Measurements from ENCODE around the gene RGPD8.

The RGPD8 gene

DNA sequence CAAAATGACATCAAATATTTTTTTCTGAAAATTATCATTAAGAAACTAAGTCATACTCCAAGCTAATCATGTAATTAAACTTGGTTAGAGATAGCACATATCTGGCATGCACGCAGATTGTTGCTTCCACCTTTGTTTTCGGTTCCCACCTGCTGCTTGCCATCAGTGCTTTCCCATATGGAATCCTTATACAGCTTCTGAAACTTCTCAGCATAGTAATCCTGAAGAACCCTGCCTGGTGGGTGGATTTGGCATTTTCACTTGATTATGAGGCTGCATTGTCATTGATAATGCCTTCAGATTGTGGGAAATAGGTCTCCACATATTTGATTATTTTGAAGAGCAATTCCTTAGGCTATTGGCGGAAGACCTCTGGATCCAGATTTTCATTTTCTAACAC, 110.5 kb downstream of the RGPD8 start:
- DNase-seq, result no peak

DNA sequence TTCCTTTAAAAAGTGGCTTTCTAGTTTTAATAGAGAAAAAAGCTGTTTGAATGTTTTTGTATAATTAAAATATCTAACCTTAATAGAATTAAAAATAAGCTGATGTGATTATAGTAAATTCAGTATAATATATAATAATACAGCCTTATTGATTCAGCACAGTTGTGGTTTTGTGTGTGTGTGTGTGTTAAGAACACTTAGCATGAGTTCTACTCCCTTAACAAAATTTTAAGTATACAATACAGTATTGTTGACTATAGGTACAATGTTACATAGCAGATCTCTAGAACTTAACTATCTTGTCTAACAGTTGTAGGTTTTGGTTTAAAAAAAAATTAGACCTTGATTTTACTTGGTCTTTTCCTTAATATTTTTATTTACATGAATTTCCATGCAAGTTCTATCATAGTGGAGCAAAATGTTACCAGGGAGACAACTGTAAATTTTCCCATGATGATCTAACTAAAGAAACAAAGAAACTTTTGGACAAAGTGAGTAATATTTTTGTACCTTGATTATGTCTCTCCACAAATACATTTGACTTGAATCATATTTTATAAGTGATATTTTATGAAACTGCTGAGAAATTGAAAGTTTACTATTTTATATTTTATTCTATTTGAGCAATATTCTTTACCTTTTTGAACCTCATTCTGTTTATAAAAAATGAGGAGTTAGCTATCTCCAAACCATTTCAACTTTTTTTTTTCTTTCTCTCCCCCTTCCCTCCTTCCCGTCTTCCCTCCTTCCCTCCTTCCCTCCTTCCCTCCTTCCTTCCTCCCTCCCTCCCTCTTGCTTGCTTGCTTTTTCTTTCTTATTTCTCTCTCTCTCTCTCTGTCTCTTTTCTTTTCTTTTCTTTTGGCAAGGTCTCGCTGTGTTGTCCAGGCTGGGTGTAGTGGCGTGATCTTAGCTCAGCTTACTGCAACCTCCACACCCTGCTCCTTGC, 111.8 kb downstream of the RGPD8 start:
- no peak for DNase-seq
